HFFc6 (cell line): ENCODE data around the gene IL17RA. TPM values are rescaled to one million over a fixed set of nuclear protein-coding genes. Genes with fewer than 3 reads are reported as not detected.

Experiments
- DNase-seq: peaks from one replicate; pipeline ENCODE4 v3.0.0-alpha.2; 2018
- H3K27ac Mint-ChIP-seq: 2 replicates; pipeline ENCODE4 v1.8.0; 2020; ENCODE audit warnings: mild to moderate bottlenecking, mixed read lengths
- H3K27me3 Mint-ChIP-seq: 2 replicates; pipeline ENCODE4 v1.8.0; 2021; ENCODE audit warnings: mild to moderate bottlenecking, moderate library complexity, mixed read lengths; ENCODE audit not compliant: insufficient read depth
- H3K36me3 Mint-ChIP-seq: 2 replicates; pipeline ENCODE4 v1.8.0; 2021; ENCODE audit warnings: low read depth, mixed read lengths
- H3K4me1 Mint-ChIP-seq: 2 replicates; pipeline ENCODE4 v1.8.0; 2020; ENCODE audit warnings: low read depth, mixed read lengths
- H3K4me3 Mint-ChIP-seq: 2 replicates; pipeline ENCODE4 v1.8.0; 2020; ENCODE audit warnings: mild to moderate bottlenecking, moderate library complexity, mixed read lengths
- H3K9me3 Mint-ChIP-seq: 2 replicates; pipeline ENCODE4 v1.8.0; 2020; ENCODE audit warnings: mild to moderate bottlenecking, mixed read lengths
- total RNA-seq, 6 experiments: library from RNA; stranded (reverse); fragmentation: NEBNext Ultra II Directional; extraction: Animal tissue kit (Norgen Biotek cat#: 25700); gene quantifications; 2 replicates in 1 of 6; 3 replicates in 5 of 6; pipeline ENCODE4 v1.2.3, GENCODE V29; 2021
- TF ChIP-seq, protein P1 (sequence below): fragments of 200-600 bp; sonication (generic); IDR thresholded peaks from 2 replicates; pipeline ENCODE4 v1.5.0; 2021; ENCODE audit warnings: antibody characterized with exemption, mild to moderate bottlenecking

Gene IL17RA
- total RNA-seq, 6 experiments from 2014 or later = 10.5 to 14.4 (median 13.7) TPM

DNA sequence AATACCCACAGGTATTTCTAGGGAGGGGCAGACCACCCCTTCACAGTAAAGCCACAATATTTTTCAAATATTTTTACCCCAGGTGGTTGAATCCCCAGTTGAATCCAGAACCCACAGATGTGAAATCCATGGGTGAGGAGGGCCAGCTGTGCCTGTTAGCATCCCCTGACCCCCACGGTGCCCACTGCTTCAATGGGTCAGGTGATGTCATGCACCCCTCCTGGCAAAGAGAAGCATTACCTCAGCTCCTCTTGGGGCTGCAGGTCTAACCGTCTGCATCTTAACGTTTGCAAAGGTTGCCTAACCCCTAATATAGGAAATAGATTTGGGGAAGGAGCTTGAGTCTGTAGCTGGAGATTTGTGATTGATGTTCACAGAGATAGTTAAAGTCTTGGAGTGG, 24.7 kb upstream of the IL17RA start:
- no peaks in the 10 kb centered on the region for H3K36me3 Mint-ChIP-seq
- H3K27me3 Mint-ChIP-seq = peaks cover 7% of the 10 kb centered on the region
- no peaks in the 10 kb centered on the region for H3K9me3 Mint-ChIP-seq
- DNase-seq = no peak
- TF ChIP-seq, protein P1, sequence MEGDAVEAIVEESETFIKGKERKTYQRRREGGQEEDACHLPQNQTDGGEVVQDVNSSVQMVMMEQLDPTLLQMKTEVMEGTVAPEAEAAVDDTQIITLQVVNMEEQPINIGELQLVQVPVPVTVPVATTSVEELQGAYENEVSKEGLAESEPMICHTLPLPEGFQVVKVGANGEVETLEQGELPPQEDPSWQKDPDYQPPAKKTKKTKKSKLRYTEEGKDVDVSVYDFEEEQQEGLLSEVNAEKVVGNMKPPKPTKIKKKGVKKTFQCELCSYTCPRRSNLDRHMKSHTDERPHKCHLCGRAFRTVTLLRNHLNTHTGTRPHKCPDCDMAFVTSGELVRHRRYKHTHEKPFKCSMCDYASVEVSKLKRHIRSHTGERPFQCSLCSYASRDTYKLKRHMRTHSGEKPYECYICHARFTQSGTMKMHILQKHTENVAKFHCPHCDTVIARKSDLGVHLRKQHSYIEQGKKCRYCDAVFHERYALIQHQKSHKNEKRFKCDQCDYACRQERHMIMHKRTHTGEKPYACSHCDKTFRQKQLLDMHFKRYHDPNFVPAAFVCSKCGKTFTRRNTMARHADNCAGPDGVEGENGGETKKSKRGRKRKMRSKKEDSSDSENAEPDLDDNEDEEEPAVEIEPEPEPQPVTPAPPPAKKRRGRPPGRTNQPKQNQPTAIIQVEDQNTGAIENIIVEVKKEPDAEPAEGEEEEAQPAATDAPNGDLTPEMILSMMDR = no peak
- no peak overlapping the region for H3K4me3 Mint-ChIP-seq
- peaks cover 5% of the 10 kb centered on the region for H3K4me1 Mint-ChIP-seq
- no peak overlapping the region for H3K27ac Mint-ChIP-seq

DNA sequence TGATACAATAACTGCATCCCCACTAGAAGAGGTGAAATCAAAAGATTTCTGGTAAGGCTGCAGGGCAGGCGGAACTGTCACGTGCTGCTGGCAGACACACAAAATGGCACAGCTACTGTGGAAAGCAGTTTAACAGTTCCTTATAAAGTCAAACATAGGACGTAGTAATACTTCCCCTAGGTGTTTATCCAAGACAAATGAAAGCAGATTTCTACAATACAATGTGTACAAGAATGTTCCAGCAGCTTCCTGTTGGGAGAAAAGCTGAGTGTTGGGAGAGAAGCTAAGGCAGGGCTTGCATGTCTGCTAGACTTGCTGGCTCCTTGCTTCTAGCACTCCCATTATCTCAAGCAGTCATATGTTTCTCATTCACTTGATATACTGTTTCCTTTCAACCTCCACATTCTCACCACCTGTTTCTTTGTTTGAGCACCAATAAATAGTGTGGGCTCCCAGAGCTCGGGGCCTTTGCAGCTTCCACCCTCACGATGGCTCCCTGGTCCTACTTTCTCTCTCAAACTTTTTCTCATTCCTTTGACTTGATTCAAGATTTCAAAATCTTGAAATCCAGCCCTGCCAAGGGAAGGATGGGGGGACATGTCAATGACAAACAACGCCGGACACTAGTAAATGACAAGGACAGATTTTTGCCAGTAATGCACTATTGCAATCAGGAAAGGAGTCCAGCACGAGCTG, 21.2 kb upstream of the IL17RA start:
- Mint-ChIP-seq H3K36me3 (no peaks in the 10 kb centered on the region), H3K27ac (no peak overlapping the region)
- DNase-seq = no peak

DNA sequence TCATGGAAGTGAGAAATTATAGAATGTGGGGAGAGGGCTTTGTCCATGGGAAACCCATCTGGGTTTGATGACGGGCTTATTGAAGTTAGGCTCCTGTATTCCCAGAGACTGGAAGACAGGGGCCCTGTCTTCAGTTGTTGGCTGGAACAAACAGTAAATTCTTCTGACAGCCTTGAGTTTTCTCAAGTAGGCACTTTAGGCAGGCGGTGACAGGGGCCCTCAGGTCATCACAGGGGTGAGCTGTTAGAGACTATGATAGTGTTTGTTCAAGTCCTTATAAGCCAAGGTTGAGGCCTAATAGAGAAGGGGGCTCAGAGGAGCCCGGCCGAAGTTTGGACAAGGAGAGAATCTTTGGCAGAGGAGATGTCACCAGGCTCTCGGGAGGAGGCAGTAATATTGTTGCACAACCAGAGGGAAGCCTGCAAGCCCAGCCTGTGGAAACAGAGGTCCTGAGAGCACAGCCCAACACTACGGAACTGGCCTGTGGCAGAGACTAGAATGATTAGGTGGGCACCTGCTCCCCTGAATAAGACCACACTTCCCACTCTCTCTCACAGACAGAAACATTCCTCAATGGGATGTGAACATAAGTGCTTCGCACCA, 20.2 kb upstream of the IL17RA start:
- no peaks in the 10 kb centered on the region for H3K36me3 Mint-ChIP-seq

More for the DNA sequence above, 21.2 kb upstream of the IL17RA start:
- no peaks in the 10 kb centered on the region for H3K4me1 Mint-ChIP-seq
- peaks cover 17% of the 10 kb centered on the region for H3K27me3 Mint-ChIP-seq
- no peaks in the 10 kb centered on the region for H3K9me3 Mint-ChIP-seq
- TF ChIP-seq, protein P1 = no peak
- no peak overlapping the region for H3K4me3 Mint-ChIP-seq

DNA sequence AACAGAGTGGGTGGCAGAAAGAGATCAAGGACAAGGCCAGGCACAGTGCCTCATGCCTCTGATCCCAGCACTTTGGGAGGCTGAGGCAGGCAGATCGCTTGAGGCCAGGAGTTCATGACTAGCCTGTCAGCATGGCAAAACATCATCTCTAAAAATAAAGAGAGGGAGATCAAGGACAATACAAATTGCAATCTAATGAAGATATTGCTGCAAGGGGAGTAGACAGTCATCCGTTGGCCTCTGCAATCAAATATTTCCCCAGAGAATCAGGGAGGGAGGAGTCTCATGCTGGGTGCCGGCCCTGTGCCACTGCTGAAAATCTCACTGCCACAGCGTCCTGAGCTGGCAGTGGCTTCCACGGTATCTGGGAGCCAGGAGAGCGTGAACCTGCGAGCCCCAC, 19.4 kb upstream of the IL17RA start:
- Mint-ChIP-seq H3K36me3 (no peaks in the 10 kb centered on the region), H3K4me3 (no peak overlapping the region), H3K27me3 (peaks cover 15% of the 10 kb centered on the region), H3K9me3 (no peaks in the 10 kb centered on the region), H3K4me1 (no peaks in the 10 kb centered on the region), H3K27ac (no peak overlapping the region)
- no peak for DNase-seq
- TF ChIP-seq, protein P1 = no peak

More for the DNA sequence above, 20.2 kb upstream of the IL17RA start:
- TF ChIP-seq, protein P1 = no peak
- Mint-ChIP-seq H3K9me3 (no peaks in the 10 kb centered on the region), H3K4me3 (no peak overlapping the region), H3K4me1 (no peaks in the 10 kb centered on the region), H3K27me3 (peaks cover 17% of the 10 kb centered on the region), H3K27ac (no peak overlapping the region)
- DNase-seq = no peak

DNA sequence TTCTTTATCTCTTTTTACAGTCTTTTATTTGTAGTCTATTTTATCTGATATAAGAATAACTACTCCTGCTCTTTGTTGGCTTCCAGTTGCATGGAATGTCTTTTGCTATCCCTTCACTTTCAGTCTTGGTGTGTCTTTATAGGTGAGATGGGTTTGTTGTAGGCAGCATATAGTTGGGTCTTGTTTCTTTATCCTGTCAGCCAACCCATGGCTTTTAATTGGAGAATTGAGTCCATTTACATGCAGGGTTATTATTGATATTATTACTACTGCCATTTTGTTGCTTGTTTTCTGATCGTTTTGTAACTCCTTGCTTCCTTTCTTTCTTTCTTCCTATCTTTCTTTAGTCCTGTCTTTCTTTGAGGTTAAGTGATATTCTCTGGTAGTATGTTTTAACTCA, 11.9 kb upstream of the IL17RA start:
- peaks cover 40% of the 10 kb centered on the region for H3K4me1 Mint-ChIP-seq
- peaks cover 4% of the 10 kb centered on the region for H3K27me3 Mint-ChIP-seq
- H3K4me3 Mint-ChIP-seq = no peak overlapping the region
- no peaks in the 10 kb centered on the region for H3K36me3 Mint-ChIP-seq
- no peak for DNase-seq
- H3K9me3 Mint-ChIP-seq = no peaks in the 10 kb centered on the region
- TF ChIP-seq, protein P1 = no peak
- no peak overlapping the region for H3K27ac Mint-ChIP-seq
